Breast epithelium (tissue), 3 donors: Measurements from ENCODE around the gene TMEM143.

Source experiments
- CTCF ChIP-seq, 3 donors: fragments of 450-650 bp; IDR thresholded peaks; one replicate each; pipeline ENCODE4 v1.5.1; 2016 to 2017; ENCODE audit warnings: antibody characterized with exemption in 3 of 3, mild to moderate bottlenecking in 3 of 3, moderate library complexity in 3 of 3
- POLR2A ChIP-seq: fragments of 450-650 bp; IDR thresholded peaks from one replicate; pipeline ENCODE4 v1.6.1; 2016; ENCODE audit warnings: antibody characterized with exemption, mild to moderate bottlenecking, moderate library complexity

- TF ChIP-seq CTCF (IDR thresholded peaks at IDR 0.05) (no peak), POLR2A (no peak)
Measured at GRCh38 chr19:48301886-48302599, 61.7 kb downstream of the TMEM143 start.
